WI38 (cell line): ENCODE measurements around the gene CHRNB4.
"Not testable (repeated sequence)": the region's sequence is repeated elsewhere in the genome, so short reads cannot be mapped to it uniquely, and the experiment has no call there.

ENCODE experiments used
- H3K4me3 ChIP-seq: 2 replicates; pipeline ENCODE4 v1.5.1; 2011; ENCODE audit warnings: low read depth, mild to moderate bottlenecking, control low read depth, low read length
- CTCF ChIP-seq: IDR thresholded peaks from 2 replicates; pipeline ENCODE4 v1.5.1; 2012; ENCODE audit warnings: low read depth, mild to moderate bottlenecking, control low read depth, low read length

CHRNB4 gene

GRCh38 chr15:78614021-78614420 is 27.0 kb downstream of the CHRNB4 start:
- no peak for TF ChIP-seq CTCF

GRCh38 chr15:78609551-78609950 is 31.5 kb downstream of the CHRNB4 start:
- H3K4me3 ChIP-seq = not testable (repeated sequence)

More at GRCh38 chr15:78614021-78614420, 27.0 kb downstream of the CHRNB4 start:
- H3K4me3 ChIP-seq = no peak overlapping the region

- no peak overlapping the region for H3K4me3 ChIP-seq
- TF ChIP-seq CTCF = no peak
These were observed 35.3 kb downstream of the CHRNB4 start for GRCh38 chr15:78605680-78606079.

- H3K4me3 ChIP-seq = no peak overlapping the region
- TF ChIP-seq CTCF = no peak
These were observed 35.8 kb downstream of the CHRNB4 start for GRCh38 chr15:78605201-78605600.

GRCh38 chr15:78604420-78604819 is 36.6 kb downstream of the CHRNB4 start:
- no peak overlapping the region for H3K4me3 ChIP-seq

GRCh38 chr15:78603467-78603866 is 37.5 kb downstream of the CHRNB4 start:
- no peak for TF ChIP-seq CTCF
- no peak overlapping the region for H3K4me3 ChIP-seq

More at GRCh38 chr15:78604420-78604819, 36.6 kb downstream of the CHRNB4 start:
- no peak for TF ChIP-seq CTCF

- no peak overlapping the region for H3K4me3 ChIP-seq
- no peak for TF ChIP-seq CTCF
These were observed 41.8 kb downstream of the CHRNB4 start for GRCh38 chr15:78599189-78599588.

GRCh38 chr15:78598348-78598747 is 42.7 kb downstream of the CHRNB4 start:
- no peak overlapping the region for H3K4me3 ChIP-seq
- TF ChIP-seq CTCF = no peak
